Skin epidermis (tissue), 12 donors: ENCODE results near the gene GSN.

ENCODE experiments used
- H3K27ac ChIP-seq, 21 experiments: fragments of 200-600 bp; sonication (generic) in 11 of 21; one replicate each; pipeline ENCODE4 v1.5.0; 2020; ENCODE audit warnings: mild to moderate bottlenecking in 3 of 21, inconsistent platforms in 2 of 21, moderate library complexity in 2 of 21
- H3K4me3 ChIP-seq, 7 experiments: fragments of 200-600 bp; sonication (generic) in 2 of 7; one replicate each; pipeline ENCODE4 v1.5.0; 2020; ENCODE audit warnings: inconsistent platforms in 2 of 7, mild to moderate bottlenecking in 2 of 7, moderate library complexity in 1 of 7

GSN gene

GRCh38 chr9:121359351-121360294 lies 91.7 kb downstream of the GSN start:
- Histone ChIP-seq H3K4me3 (no peak overlapping the region), H3K27ac (peak overlapping the region in 14 of 21 experiments; percentile 2 to 79 (median 38))

- Histone ChIP-seq H3K27ac (peak overlapping the region in 16 of 21 experiments; percentile 3 to 97 (median 50)), H3K4me3 (no peak overlapping the region)
These were observed 92.8 kb downstream of the GSN start for GRCh38 chr9:121360601-121361374.

GRCh38 chr9:121362813-121363621 lies 95.1 kb downstream of the GSN start:
- peak overlapping the region in 19 of 21 experiments; percentile 9 to 97 (median 70) for H3K27ac ChIP-seq
- H3K4me3 ChIP-seq: no peak overlapping the region

DNA sequence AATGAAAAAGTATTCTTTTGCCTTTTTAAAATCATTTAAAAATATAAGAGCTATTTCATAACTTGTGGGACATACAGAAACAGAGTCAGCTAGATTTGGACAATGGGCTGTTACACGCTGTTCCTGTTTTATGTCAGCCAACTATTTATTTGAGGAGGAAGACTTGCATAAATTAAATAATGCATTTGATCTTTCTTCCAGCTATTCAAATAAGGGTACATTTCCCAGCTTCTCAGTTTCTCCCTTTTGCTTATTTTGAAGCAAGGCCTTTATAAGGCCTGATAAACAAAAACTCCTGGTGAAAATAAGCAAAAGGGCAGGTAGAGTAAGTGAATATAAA lies 95.6 kb downstream of the GSN start:
- no peak overlapping the region for H3K4me3 ChIP-seq

GRCh38 chr9:121364077-121364476 lies 96.1 kb downstream of the GSN start:
- H3K27ac ChIP-seq: peak overlapping the region in 20 of 21 experiments; percentile 9 to 97 (median 68)
- no peak overlapping the region for H3K4me3 ChIP-seq

More for the DNA sequence above, 95.6 kb downstream of the GSN start:
- peak overlapping the region in 20 of 21 experiments; percentile 9 to 97 (median 68) for H3K27ac ChIP-seq

DNA sequence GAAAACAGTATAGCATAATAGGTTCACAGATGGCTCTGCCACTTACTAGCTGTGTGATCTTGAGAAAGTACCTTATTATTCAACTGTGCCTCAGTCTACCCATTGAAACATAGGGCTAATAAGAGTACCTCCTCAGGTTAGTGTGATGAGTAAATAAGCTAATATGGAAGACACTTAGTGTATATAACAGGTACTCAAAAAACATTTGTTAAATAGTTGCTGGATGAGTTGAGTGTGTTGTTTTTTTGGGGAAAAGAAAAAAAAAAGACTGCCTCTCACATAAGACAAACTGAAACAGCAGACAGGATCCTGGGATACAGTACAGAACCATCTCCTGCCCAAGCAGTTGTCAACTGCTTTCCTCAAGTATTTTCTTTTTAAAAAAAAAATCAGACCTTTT lies 96.9 kb downstream of the GSN start:
- peak overlapping the region in 19 of 21 experiments; percentile 4 to 97 (median 61) for H3K27ac ChIP-seq
- H3K4me3 ChIP-seq: no peak overlapping the region

DNA sequence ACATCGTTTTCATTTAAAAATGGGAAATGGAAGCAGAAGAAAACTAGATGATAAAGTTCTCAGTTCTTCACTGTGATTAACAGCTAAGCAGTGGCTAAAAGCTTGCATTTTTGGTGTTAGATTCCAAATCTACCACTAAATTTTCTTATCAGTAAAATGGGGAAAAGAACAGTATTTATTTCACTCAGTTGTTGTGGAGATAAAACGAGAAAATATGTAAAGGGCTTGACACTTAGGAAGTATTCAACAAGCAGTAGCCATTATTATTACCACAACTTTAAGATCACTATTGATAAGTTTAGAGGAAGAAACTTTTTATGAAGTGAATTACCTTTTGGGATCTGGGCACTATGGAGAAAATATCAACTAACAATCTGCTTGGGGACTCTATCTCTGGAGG lies 97.6 kb downstream of the GSN start:
- peak overlapping the region in 12 of 21 experiments; percentile 4 to 97 (median 66) for H3K27ac ChIP-seq
- no peak overlapping the region for H3K4me3 ChIP-seq

GRCh38 chr9:121366611-121367192 lies 98.7 kb downstream of the GSN start:
- peak overlapping the region in 1 of 7 experiments; percentile 72 for H3K4me3 ChIP-seq
- peak overlapping the region in 11 of 21 experiments; percentile 4 to 97 (median 92) for H3K27ac ChIP-seq

GRCh38 chr9:121367306-121368137 lies 99.6 kb downstream of the GSN start:
- peak overlapping the region in 6 of 7 experiments; percentile 68 to 89 (median 71) for H3K4me3 ChIP-seq
- peak overlapping the region in 18 of 21 experiments; percentile 30 to 99 (median 92) for H3K27ac ChIP-seq

GRCh38 chr9:121368138-121368522 lies 100.2 kb downstream of the GSN start:
- peak overlapping the region; percentile 63 to 89 (median 70) for H3K4me3 ChIP-seq
- peak overlapping the region in 18 of 21 experiments; percentile 30 to 99 (median 93) for H3K27ac ChIP-seq

DNA sequence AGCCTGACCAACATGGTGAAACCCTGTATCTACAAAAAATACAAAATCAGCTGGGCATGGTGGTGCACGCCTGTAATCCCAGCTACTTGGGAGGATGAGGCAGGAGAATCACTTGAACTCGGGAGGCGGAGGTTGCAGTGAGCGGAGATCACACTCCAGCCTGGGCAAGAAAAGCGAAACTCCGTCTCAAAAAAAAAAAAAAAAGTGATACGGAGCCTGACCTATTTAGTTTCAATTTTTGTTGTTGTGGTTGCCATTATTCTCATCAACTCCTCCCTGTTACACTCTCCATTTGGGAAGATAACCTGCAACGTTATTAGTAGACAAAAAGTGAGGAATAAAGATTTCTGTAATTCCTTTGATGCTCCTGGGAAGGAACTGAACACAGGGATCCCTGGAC lies 100.8 kb downstream of the GSN start:
- peak overlapping the region in 20 of 21 experiments; percentile 76 to 99 (median 92) for H3K27ac ChIP-seq

GRCh38 chr9:121369595-121370265 lies 101.8 kb downstream of the GSN start, which contains the start of gene STOM:
TSS of gene STOM (minus strand) at chr9:121370250. CDS start at chr9:121370187, 63 bp downstream.
- H3K4me3 ChIP-seq: peak within 1 kb of the TSS; percentile 63 to 89 (median 70)
- peak within 1 kb of the TSS; percentile 50 to 99 (median 92) for H3K27ac ChIP-seq

More for the DNA sequence above, 100.8 kb downstream of the GSN start:
- H3K4me3 ChIP-seq: peak overlapping the region; percentile 63 to 89 (median 70)

GRCh38 chr9:121371495-121372061 lies 103.6 kb downstream of the GSN start:
- Histone ChIP-seq H3K27ac (peak overlapping the region in 19 of 21 experiments; percentile 17 to 96 (median 77)), H3K4me3 (no peak overlapping the region)

GRCh38 chr9:121372239-121373010 lies 104.5 kb downstream of the GSN start:
- Histone ChIP-seq H3K4me3 (no peak overlapping the region), H3K27ac (peak overlapping the region in 20 of 21 experiments; percentile 17 to 96 (median 72))

DNA sequence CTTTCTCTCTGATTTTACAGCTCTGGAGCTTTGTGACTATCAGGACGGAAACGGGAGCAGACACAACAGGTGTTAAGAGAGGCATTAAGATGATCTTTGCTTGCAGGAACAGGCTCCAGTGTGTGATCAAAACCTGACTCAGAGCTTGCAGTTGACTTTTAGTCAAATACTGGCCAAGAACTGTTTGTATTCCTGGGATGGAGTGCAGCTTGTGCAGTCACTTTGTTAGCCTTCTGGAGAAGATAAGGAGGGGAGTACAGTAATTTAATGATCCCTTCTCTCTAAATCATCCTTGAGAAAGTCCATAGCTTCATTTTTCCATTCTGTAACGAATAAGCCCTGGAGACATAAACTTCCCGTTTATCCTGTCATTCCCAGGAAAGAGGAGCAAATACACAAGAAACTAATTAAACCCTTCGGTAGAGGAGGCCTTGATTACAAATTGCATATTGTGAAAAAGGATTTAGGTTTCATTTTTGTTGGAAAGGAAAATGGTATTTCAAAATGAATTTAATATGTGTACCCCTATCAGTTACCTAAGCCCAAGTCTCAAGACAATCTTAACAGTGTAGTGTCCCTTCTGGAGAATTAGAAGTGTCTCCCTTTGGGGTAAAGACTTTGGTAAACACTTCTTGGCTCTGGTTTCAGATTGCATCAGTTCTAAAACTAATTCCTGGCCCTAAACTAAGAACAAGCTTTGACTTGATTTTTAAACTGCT lies 105.2 kb downstream of the GSN start:
- Histone ChIP-seq H3K4me3 (no peak overlapping the region), H3K27ac (peak overlapping the region in 20 of 21 experiments; percentile 17 to 96 (median 72))
